Spleen (tissue), 11 donors: ENCODE data around the gene MICU1. TPM values are rescaled to one million over a fixed set of nuclear protein-coding genes. Genes with fewer than 3 reads are reported as not detected.

Experiments used
- DNase-seq: peaks from one replicate; pipeline ENCODE4 v3.0.0-alpha.2; 2020
- H3K27ac ChIP-seq, 8 donors: fragments of 200-600 bp; sonication (generic) in 7 of 8; 1 replicate in 4 of 8; 2 replicates in 4 of 8; pipeline versions ENCODE4 v1.5.0 to v1.8.0; 2016 to 2021; ENCODE audit warnings: inconsistent platforms in 4 of 8, mild to moderate bottlenecking in 4 of 8, moderate library complexity in 1 of 8
- H3K27me3 ChIP-seq, 7 donors: fragments of 200-600 bp; sonication (generic) in 6 of 7; replicated peaks in 1 of 7; 1 replicate in 4 of 7; 2 replicates in 3 of 7; pipeline versions ENCODE4 v1.5.0 to v1.8.0; 2016 to 2021; ENCODE audit warnings: inconsistent platforms in 3 of 7, mild to moderate bottlenecking in 1 of 7
- H3K36me3 ChIP-seq, 6 donors: fragments of 200-600 bp; sonication (generic) in 5 of 6; 1 replicate in 4 of 6; 2 replicates in 2 of 6; pipeline versions ENCODE4 v1.5.0 to v1.8.0; 2016 to 2021; ENCODE audit warnings: inconsistent platforms in 2 of 6
- H3K4me1 ChIP-seq, 6 donors: fragments of 200-600 bp; sonication (generic) in 5 of 6; 1 replicate in 3 of 6; 2 replicates in 3 of 6; pipeline versions ENCODE4 v1.5.0 to v1.8.0; 2016 to 2021; ENCODE audit warnings: inconsistent platforms in 3 of 6
- H3K4me3 ChIP-seq, 8 donors: fragments of 200-600 bp; sonication (generic) in 7 of 8; 1 replicate in 4 of 8; 2 replicates in 4 of 8; pipeline versions ENCODE4 v1.5.0 to v1.8.0; 2016 to 2021; ENCODE audit warnings: inconsistent platforms in 4 of 8, mild to moderate bottlenecking in 4 of 8, moderate library complexity in 2 of 8
- H3K9me3 ChIP-seq, 8 donors: fragments of 200-600 bp; sonication (generic) in 7 of 8; 1 replicate in 4 of 8; 2 replicates in 4 of 8; pipeline versions ENCODE4 v1.5.0 to v1.8.0; 2016 to 2021; ENCODE audit warnings: inconsistent platforms in 4 of 8
- POLR2A ChIP-seq, 3 donors: fragments of 450-650 bp; IDR thresholded peaks; one replicate each; pipeline ENCODE4 v1.5.1; 2017; ENCODE audit warnings: antibody characterized with exemption in 3 of 3, mild to moderate bottlenecking in 1 of 3
- POLR2AphosphoS5 ChIP-seq, 3 donors: sonication (generic); formaldehyde crosslinking; IDR thresholded peaks; one replicate each; pipeline ENCODE4 v1.5.1; 2017; ENCODE audit warnings: antibody characterized with exemption in 3 of 3
- WGBS, 5 donors: extraction: QIAGEN DNeasy Blood & Tissue Kit in 3 of 5; methylation state at CpG; one replicate each; pipeline versions ENCODE4 v1.1.5 to v1.1.7; 2013 to 2018; 5-methylcytosine and 5-hydroxymethylcytosine counted together
- intact Hi-C: fragments of 100-400 bp; cut with DNase I; formaldehyde crosslinking; loops from one replicate; pipeline ENCODE4 v1.15.0; 2023; ENCODE audit warnings: low total_unique reads
- polyA plus RNA-seq, 3 donors: library from polyadenylated mRNA; stranded (reverse); fragments of 200-250 nt; gene quantifications; one replicate each; pipeline ENCODE4 v1.2.1, GENCODE V29; 2013
- total RNA-seq, 7 donors: library from RNA; depleted of rRNA in 3 of 7; stranded (reverse); fragments of >200 nt in 3 of 7; fragmentation: NEBNext Ultra II Directional in 4 of 7; extraction: Animal tissue kit (Norgen Biotek cat#: 25700) in 4 of 7; gene quantifications; one replicate each; pipeline versions ENCODE4 v1.1.0 to v1.2.1, GENCODE V29; 2016 to 2021
- TF ChIP-seq, protein P1 (sequence below), 11 experiments: fragments of 200-600 bp in 7 of 11; fragments of 450-650 bp in 4 of 11; sonication (generic) in 4 of 11; IDR thresholded peaks in 8 of 11; conservative IDR thresholded peaks in 3 of 11; 1 replicate in 7 of 11; 2 replicates in 4 of 11; pipeline versions ENCODE4 v1.4.0 to v1.8.0; 2016 to 2021; ENCODE audit warnings: antibody characterized with exemption in 11 of 11, inconsistent platforms in 4 of 11, mild to moderate bottlenecking in 1 of 11
- donor health status: healthy with polysubstance abuse.
- donor health status: DM: no; HTN: no; CAD: no; lungs with moderate emphysema.
- donor health status: DM: no; HTN: no; CAD: no.
- donor health status: Bipolar disorder and iron deficiency.
- donor health status: healthy.
- donor health status: DM: no; HTN: no; CAD: no.
- donor health status: DM: yes; HTN: yes; CAD: no.

MICU1 gene
- total and polyA plus RNA-seq, 10 donors = 16.4 to 58.4 (median 46.5) TPM

GRCh38 chr10:72611783-72612182 lies 14.1 kb downstream of the MICU1 start:
- Histone ChIP-seq H3K4me3 (peak overlapping the region in 5 of 8 donors; percentile 11 to 43 (median 18)), H3K27me3 (no peaks in the 10 kb centered on the region), H3K36me3 (no peaks in the 10 kb centered on the region), H3K9me3 (peaks cover 0 to 14% (median 6%) of the 10 kb centered on the region in 8 donors), H3K4me1 (peaks cover 3 to 34% (median 8%) of the 10 kb centered on the region in 6 donors), H3K27ac (peak overlapping the region in 7 of 8 donors; percentile 53 to 75 (median 69))
- 54 to 70% (median 58%) methylated on average over 5 of the region's 5 CpGs for WGBS, 5 donors
- intact Hi-C loops = no loop called here
- TF ChIP-seq, protein P1, sequence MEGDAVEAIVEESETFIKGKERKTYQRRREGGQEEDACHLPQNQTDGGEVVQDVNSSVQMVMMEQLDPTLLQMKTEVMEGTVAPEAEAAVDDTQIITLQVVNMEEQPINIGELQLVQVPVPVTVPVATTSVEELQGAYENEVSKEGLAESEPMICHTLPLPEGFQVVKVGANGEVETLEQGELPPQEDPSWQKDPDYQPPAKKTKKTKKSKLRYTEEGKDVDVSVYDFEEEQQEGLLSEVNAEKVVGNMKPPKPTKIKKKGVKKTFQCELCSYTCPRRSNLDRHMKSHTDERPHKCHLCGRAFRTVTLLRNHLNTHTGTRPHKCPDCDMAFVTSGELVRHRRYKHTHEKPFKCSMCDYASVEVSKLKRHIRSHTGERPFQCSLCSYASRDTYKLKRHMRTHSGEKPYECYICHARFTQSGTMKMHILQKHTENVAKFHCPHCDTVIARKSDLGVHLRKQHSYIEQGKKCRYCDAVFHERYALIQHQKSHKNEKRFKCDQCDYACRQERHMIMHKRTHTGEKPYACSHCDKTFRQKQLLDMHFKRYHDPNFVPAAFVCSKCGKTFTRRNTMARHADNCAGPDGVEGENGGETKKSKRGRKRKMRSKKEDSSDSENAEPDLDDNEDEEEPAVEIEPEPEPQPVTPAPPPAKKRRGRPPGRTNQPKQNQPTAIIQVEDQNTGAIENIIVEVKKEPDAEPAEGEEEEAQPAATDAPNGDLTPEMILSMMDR (IDR thresholded peaks at IDR 0.05 in 8 of 11, conservative IDR thresholded peaks at IDR 0.05 in 3 of 11) = no peak
- TF ChIP-seq POLR2A (IDR thresholded peaks at IDR 0.05) (no peak), POLR2AphosphoS5 (IDR thresholded peaks at IDR 0.05) (no peak)
- DNase-seq = no peak

DNA sequence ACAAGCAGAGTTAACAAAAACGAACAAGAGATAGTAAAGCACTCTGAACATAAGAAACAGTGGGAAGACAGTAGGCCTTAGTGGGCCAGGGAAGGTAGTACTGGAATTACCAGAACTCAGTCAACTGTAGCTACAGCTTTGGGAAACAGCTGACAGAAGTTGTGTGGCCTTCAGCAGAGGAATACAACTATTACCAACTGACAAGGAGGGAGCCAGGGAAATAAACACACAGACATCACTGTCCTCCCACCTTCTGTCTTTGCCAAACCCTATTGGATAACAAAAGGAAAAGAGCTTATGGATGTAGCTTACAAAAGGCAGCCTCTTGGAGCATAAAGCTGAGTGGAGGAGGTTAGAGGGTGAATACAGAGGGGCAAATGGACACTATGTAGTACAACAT lies 15.4 kb downstream of the MICU1 start:
- intact Hi-C loops = no loop called here
- H3K36me3 ChIP-seq = no peaks in the 10 kb centered on the region
- H3K4me1 ChIP-seq = peaks cover 3 to 36% (median 8%) of the 10 kb centered on the region in 6 donors
- peak overlapping the region in 6 of 8 donors; percentile 1 to 75 (median 50) for H3K27ac ChIP-seq
- WGBS, 5 donors = 56 to 83% (median 74%) methylated on average over 1 of the region's 1 CpG
- no peaks in the 10 kb centered on the region for H3K27me3 ChIP-seq
- no peak for DNase-seq
- peaks cover 0 to 3% (median 0%) of the 10 kb centered on the region in 8 donors for H3K9me3 ChIP-seq
- TF ChIP-seq, protein P1 (IDR thresholded peaks at IDR 0.05 in 8 of 11, conservative IDR thresholded peaks at IDR 0.05 in 3 of 11) = no peak
- TF ChIP-seq POLR2AphosphoS5 (IDR thresholded peaks at IDR 0.05) = no peak
- TF ChIP-seq POLR2A (IDR thresholded peaks at IDR 0.05) = no peak
- H3K4me3 ChIP-seq = no peak overlapping the region

- DNase-seq = no peak
- intact Hi-C loops = no loop called here
- no peak for TF ChIP-seq POLR2A (IDR thresholded peaks at IDR 0.05)
- TF ChIP-seq, protein P1 (IDR thresholded peaks at IDR 0.05 in 8 of 11, conservative IDR thresholded peaks at IDR 0.05 in 3 of 11) = no peak
- TF ChIP-seq POLR2AphosphoS5 (IDR thresholded peaks at IDR 0.05) = no peak
These were observed 20.8 kb downstream of the MICU1 start for GRCh38 chr10:72605122-72605521.

DNA sequence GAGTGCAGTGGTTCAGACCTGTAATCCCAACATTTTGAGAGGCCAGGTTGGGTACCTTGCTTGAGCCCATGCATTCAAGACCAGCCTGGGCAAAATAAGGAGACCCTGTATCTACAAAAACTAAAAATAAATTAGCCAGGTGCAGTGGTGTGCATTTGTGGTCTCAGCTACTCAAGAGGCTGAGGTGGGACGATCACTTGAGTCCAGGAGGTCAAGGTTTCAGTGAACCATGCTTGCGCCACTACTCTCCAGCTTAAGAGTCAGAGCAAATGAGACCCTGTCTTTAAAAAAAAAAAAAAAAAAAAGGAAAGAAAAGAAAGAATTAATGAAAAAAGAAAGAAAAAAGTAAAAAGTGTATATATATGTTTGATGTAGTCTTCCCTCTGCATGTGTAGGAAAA lies 24.7 kb downstream of the MICU1 start:
- Histone ChIP-seq H3K9me3 (no peaks in the 10 kb centered on the region), H3K27me3 (no peaks in the 10 kb centered on the region), H3K4me3 (no peak overlapping the region), H3K27ac (no peak overlapping the region), H3K36me3 (peaks cover 0 to 1% (median 0%) of the 10 kb centered on the region in 6 donors), H3K4me1 (peaks cover 0 to 17% (median 5%) of the 10 kb centered on the region in 6 donors)
- intact Hi-C loops = no loop called here
- WGBS, 5 donors = 80 to 94% (median 85%) methylated on average over 2 of the region's 2 CpGs
- TF ChIP-seq, protein P1 (IDR thresholded peaks at IDR 0.05 in 8 of 11, conservative IDR thresholded peaks at IDR 0.05 in 3 of 11) = no peak
- TF ChIP-seq POLR2A (IDR thresholded peaks at IDR 0.05) = no peak
- no peak for TF ChIP-seq POLR2AphosphoS5 (IDR thresholded peaks at IDR 0.05)
- no peak for DNase-seq

More at GRCh38 chr10:72605122-72605521, 20.8 kb downstream of the MICU1 start:
- H3K27ac ChIP-seq = no peak overlapping the region
- no peak overlapping the region for H3K4me3 ChIP-seq
- peaks cover 0 to 9% (median 0%) of the 10 kb centered on the region in 6 donors for H3K4me1 ChIP-seq
- no peaks in the 10 kb centered on the region for H3K27me3 ChIP-seq
- H3K9me3 ChIP-seq = no peaks in the 10 kb centered on the region
- WGBS, 5 donors = 63 to 84% (median 77%) methylated on average over 3 of the region's 3 CpGs
- no peaks in the 10 kb centered on the region for H3K36me3 ChIP-seq
